Activated T-helper 2 cell treated with anti-CD3 and anti-CD28 coated beads, Interferon-gamma antibody, Interleukin-2, Interleukin-4, amounts not matched to agents 10 μg/mL and 5 μg/mL and 100 μg/mL, durations not matched to agents 14 hours and 24 hours and 36 hours (primary cell): ENCODE measurements around the gene CDK9. TPM values are rescaled to one million over a fixed set of nuclear protein-coding genes. Genes with fewer than 3 reads are reported as not detected.

Experiments
- DNase-seq: peaks from one replicate; pipeline ENCODE4 v3.0.0; 2021; ENCODE audit warnings: low spot score
- H3K27ac Mint-ChIP-seq: one replicate; pipeline ENCODE4 v1.8.0; 2021; ENCODE audit warnings: mixed read lengths
- H3K27me3 Mint-ChIP-seq: one replicate; pipeline ENCODE4 v1.8.0; 2021; ENCODE audit warnings: low read depth, mixed read lengths
- H3K36me3 Mint-ChIP-seq: one replicate; pipeline ENCODE4 v1.8.0; 2021; ENCODE audit warnings: low read depth, mixed read lengths
- H3K4me1 Mint-ChIP-seq: one replicate; pipeline ENCODE4 v1.8.0; 2021; ENCODE audit warnings: low read depth, mixed read lengths
- H3K4me3 Mint-ChIP-seq: one replicate; pipeline ENCODE4 v1.8.0; 2021; ENCODE audit warnings: low read depth, mild to moderate bottlenecking, moderate library complexity, mixed read lengths
- H3K9me3 Mint-ChIP-seq: one replicate; pipeline ENCODE4 v1.8.0; 2021; ENCODE audit warnings: mixed read lengths
- intact Hi-C: fragments of 100-400 bp; cut with micrococcal nuclease; formaldehyde crosslinking; loops from one replicate; pipeline ENCODE4 v1.15.1; 2023
- total RNA-seq: library from RNA; stranded (reverse); gene quantifications from 2 replicates; pipeline ENCODE4 v1.2.3, GENCODE V29; 2022

CDK9 gene
- total RNA-seq, 1 donor from 2014 or later = 98.1 TPM

DNA sequence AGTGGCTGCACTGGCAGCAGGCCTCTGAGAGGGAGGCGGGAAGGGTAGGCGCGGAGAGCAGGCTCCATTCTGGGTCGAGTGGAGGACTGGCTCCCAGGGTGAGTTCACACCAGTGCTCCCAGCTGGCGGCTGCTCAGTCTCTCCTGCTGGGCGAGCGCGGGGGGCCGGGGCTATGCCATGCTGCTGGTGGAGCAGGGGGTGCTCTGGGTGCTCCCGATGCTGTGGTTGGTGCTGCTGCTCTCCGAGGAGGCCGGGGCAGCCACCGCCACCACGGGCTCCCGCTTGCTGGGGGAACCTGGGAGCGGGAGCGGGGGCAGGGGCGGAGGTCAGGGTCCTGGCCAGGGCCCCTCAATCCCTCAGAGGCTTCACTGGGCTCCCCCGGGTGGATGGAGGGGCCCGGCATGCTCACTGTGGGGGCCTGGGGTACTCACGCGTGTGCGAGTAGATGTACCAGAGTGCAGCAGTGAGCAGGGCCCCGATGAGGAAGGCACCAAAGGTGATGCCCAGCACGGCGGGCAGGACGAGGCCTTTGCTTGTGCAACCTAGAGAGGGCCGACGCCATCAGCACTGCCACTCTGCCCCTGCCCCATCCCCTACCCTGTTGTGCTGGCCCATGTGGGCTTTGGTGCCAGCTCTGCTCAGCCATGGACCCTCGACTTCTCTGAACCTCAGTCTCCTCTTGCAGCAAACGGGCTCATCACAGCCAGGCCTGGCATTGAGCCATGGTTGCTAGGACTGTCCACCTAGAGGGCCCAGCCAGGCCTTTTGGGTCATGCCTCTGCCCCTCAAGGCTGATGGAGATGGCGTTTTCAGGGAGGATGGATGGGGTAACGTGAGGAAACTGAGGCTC is 29.9 kb downstream of the CDK9 start:
- Mint-ChIP-seq H3K27me3 (no peaks in the 10 kb centered on the region), H3K4me1 (no peaks in the 10 kb centered on the region), H3K9me3 (no peaks in the 10 kb centered on the region), H3K27ac (no peak overlapping the region), H3K4me3 (no peak overlapping the region), H3K36me3 (peaks cover 47% of the 10 kb centered on the region)
- no peak for DNase-seq
- intact Hi-C loops = no loop called here

DNA sequence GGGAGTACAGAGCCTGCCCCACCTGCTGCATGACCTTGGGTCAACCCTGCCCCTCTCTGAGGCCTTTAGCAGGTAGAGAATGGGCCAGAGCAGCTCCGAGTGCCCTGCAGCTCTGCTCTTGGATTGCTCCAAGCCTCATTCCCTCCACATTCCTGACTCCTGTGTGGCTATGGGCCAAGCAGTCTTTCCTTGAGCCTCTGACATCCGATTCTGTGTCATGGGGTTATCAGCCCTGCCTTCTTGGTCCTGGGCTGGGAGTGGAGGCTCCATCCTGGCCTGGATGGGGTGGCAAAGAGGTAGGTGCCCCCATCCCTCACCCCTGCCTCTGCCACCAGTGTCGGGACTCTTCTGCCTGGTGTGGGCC is 30.5 kb downstream of the CDK9 start:
- Mint-ChIP-seq H3K4me1 (no peaks in the 10 kb centered on the region), H3K27me3 (no peaks in the 10 kb centered on the region), H3K36me3 (peaks cover 48% of the 10 kb centered on the region), H3K9me3 (no peaks in the 10 kb centered on the region), H3K4me3 (no peak overlapping the region), H3K27ac (no peak overlapping the region)
- DNase-seq = no peak
- intact Hi-C loops = no loop called here

- no peak overlapping the region for H3K27ac Mint-ChIP-seq
- no peaks in the 10 kb centered on the region for H3K27me3 Mint-ChIP-seq
- peaks cover 47% of the 10 kb centered on the region for H3K36me3 Mint-ChIP-seq
- no peak for DNase-seq
- no peaks in the 10 kb centered on the region for H3K9me3 Mint-ChIP-seq
- H3K4me3 Mint-ChIP-seq = no peak overlapping the region
- intact Hi-C loops = no loop called here
- H3K4me1 Mint-ChIP-seq = no peaks in the 10 kb centered on the region
These were observed 30.9 kb downstream of the CDK9 start for GRCh38 chr9:127816728-127817127.

- H3K36me3 Mint-ChIP-seq = peaks cover 38% of the 10 kb centered on the region
- intact Hi-C loops = no loop called here
- H3K9me3 Mint-ChIP-seq = no peaks in the 10 kb centered on the region
- no peak overlapping the region for H3K4me3 Mint-ChIP-seq
- H3K27me3 Mint-ChIP-seq = no peaks in the 10 kb centered on the region
- no peak for DNase-seq
- H3K4me1 Mint-ChIP-seq = no peaks in the 10 kb centered on the region
- no peak overlapping the region for H3K27ac Mint-ChIP-seq
These were observed 32.1 kb downstream of the CDK9 start for GRCh38 chr9:127817881-127818434.

DNA sequence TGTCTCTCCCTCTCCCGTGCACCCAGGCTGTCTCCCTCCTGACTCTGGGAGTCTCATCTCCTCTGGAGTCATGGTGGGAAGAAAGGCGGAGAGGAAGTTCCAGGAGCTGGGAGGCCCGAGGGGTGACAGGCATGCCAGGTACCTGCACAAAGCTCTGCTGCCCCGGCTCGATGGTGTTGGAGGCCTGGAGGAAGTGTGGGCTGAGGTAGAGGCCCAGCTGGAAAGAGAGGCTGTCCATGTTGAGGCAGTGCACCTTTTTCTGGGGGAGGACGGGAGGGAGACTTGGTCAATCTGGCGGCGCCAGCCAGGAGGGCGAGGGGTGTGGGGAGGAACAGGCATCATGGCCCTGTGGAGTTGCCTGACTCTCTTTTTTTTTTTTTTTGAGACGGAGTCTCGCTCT is 32.7 kb downstream of the CDK9 start:
- Mint-ChIP-seq H3K27me3 (no peaks in the 10 kb centered on the region), H3K4me3 (no peak overlapping the region), H3K27ac (no peak overlapping the region), H3K36me3 (peaks cover 32% of the 10 kb centered on the region), H3K4me1 (no peaks in the 10 kb centered on the region), H3K9me3 (no peaks in the 10 kb centered on the region)
- intact Hi-C loops = no loop called here
- no peak for DNase-seq

- no peak for DNase-seq
- Mint-ChIP-seq H3K4me1 (no peaks in the 10 kb centered on the region), H3K27ac (no peak overlapping the region), H3K27me3 (no peaks in the 10 kb centered on the region), H3K9me3 (no peaks in the 10 kb centered on the region), H3K4me3 (no peak overlapping the region), H3K36me3 (peaks cover 36% of the 10 kb centered on the region)
- intact Hi-C loops = no loop called here
These were observed 36.3 kb downstream of the CDK9 start for GRCh38 chr9:127822108-127822507.

- intact Hi-C loops = no loop called here
- Mint-ChIP-seq H3K9me3 (no peaks in the 10 kb centered on the region), H3K4me3 (no peak overlapping the region), H3K4me1 (no peaks in the 10 kb centered on the region), H3K36me3 (peaks cover 20% of the 10 kb centered on the region), H3K27me3 (no peaks in the 10 kb centered on the region), H3K27ac (no peak overlapping the region)
- DNase-seq = no peak
These were observed 39.7 kb downstream of the CDK9 start for GRCh38 chr9:127825319-127826051.

DNA sequence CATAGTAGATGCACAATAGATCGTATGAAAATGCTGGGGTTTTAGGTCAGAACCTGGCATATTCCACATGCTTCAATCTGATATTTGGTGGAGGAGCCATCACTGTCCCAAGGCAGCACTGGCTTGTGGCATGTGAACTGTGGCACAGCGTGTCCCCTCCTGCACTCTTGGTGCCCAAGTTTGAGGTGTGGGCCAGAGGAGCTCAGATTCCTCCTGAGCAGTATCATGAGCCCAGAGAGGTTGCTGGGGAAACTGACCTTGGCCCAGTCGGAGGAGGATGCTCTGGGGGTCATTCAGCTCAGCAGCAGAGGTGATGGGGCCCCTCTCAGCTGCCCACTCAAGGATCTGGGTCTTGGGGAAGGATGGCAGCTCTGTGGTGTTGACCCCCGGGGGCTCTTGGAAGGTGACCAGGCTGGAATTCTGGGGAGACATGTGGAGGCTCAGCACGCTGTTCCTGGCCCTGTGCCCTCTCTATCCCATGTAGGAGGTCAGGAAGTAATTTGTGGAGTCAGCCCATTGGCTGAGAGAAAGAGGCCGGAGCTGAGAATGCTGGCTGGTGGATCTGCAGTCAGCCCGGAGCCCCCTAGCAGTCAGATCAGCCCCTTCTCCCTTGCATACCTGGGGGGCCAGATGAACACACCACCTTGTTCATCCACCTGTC is 40.5 kb downstream of the CDK9 start:
- no peak for DNase-seq
- H3K36me3 Mint-ChIP-seq = peaks cover 18% of the 10 kb centered on the region
- no peak overlapping the region for H3K4me3 Mint-ChIP-seq
- no peak overlapping the region for H3K27ac Mint-ChIP-seq
- H3K9me3 Mint-ChIP-seq = no peaks in the 10 kb centered on the region
- intact Hi-C loops = no loop called here
- H3K27me3 Mint-ChIP-seq = no peaks in the 10 kb centered on the region
- H3K4me1 Mint-ChIP-seq = no peaks in the 10 kb centered on the region

DNA sequence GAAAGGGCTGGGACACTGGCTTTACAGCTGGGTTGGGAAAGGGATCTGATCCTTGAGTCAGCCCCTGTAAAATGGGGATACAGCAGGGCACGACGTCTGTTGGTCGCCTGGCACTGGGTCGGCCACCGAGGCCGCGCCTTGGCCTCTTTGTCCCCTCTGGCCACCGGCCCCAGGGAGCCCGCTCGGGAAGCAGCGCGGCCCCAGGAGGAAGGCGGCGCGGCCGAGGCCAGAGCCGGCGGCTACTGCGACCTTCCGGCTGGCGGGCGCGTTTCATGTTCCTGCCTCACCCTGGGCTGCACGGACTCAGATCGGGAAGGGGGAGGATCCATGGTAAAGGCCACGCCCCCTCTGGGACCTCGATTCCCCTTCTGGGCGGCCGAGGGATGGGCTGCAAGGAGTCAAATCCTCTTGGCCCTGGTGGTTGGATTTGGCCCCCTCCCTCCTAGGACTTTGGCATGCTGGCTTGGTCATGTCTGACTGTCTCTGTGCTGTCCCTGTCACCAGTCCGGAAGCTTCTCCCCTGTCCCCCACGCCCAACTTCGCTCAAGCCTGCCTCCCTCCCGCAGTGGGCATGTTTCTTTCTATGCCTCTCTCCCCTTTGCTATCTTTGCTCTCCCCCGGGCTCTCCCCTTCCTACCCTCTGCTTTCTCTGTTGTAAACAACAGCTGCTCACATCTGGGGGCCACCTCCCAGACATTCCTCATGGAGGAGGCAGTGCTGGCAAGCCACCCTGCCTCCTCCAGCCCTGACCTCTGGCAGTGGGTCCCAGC is 42.6 kb downstream of the CDK9 start:
- no peak overlapping the region for H3K4me3 Mint-ChIP-seq
- H3K4me1 Mint-ChIP-seq = peaks cover 3% of the 10 kb centered on the region
- intact Hi-C loops = no loop called here
- H3K36me3 Mint-ChIP-seq = peaks cover 18% of the 10 kb centered on the region
- no peaks in the 10 kb centered on the region for H3K9me3 Mint-ChIP-seq
- no peak overlapping the region for H3K27ac Mint-ChIP-seq
- DNase-seq = no peak
- no peaks in the 10 kb centered on the region for H3K27me3 Mint-ChIP-seq

DNA sequence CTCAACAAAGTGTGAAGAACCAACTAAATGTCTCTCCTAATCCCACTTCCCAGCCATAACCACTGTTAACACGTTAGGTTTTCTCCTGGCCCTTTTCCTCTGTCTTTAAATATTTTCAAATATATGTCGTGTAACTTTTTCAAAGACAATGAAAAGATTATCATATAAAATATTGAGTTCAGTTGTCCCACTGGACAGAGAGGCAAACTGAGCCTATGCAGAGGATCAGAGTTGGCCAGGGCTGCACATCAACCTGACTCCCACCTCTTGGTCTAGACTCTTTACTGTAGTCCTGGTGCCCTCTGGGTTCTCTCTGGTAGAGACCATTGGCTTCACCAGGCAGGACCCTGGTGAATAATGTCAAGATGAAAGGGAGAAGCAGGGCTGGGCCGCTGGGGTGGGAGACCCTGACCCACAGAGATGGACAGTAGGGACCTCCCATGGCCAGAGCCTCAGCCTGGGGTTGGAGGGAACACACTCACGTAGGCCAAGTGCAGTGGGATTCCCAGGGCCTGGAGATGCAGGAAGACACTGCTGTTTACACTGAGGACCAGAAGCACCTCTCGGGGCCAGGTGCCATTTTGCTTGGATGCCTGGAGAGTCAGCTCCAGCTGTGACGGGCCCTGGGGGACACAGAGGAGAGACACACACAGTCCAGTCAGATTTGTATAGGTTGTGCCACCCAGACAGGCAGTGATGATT is 43.5 kb downstream of the CDK9 start:
- Mint-ChIP-seq H3K4me1 (peaks cover 3% of the 10 kb centered on the region), H3K4me3 (no peak overlapping the region), H3K27me3 (no peaks in the 10 kb centered on the region), H3K36me3 (peaks cover 14% of the 10 kb centered on the region), H3K9me3 (no peaks in the 10 kb centered on the region), H3K27ac (no peak overlapping the region)
- no peak for DNase-seq
- intact Hi-C loops = no loop called here

GRCh38 chr9:127832248-127832647 is 46.4 kb downstream of the CDK9 start:
- Mint-ChIP-seq H3K27ac (no peak overlapping the region), H3K9me3 (no peaks in the 10 kb centered on the region), H3K4me3 (no peak overlapping the region), H3K36me3 (peaks cover 6% of the 10 kb centered on the region), H3K4me1 (peaks cover 3% of the 10 kb centered on the region), H3K27me3 (no peaks in the 10 kb centered on the region)
- DNase-seq = no peak
- intact Hi-C loops = no loop called here

GRCh38 chr9:127833555-127833954 is 47.7 kb downstream of the CDK9 start:
- H3K9me3 Mint-ChIP-seq = no peaks in the 10 kb centered on the region
- H3K27ac Mint-ChIP-seq = no peak overlapping the region
- peaks cover 6% of the 10 kb centered on the region for H3K36me3 Mint-ChIP-seq
- no peaks in the 10 kb centered on the region for H3K27me3 Mint-ChIP-seq
- H3K4me1 Mint-ChIP-seq = peaks cover 3% of the 10 kb centered on the region
- no peak for DNase-seq
- H3K4me3 Mint-ChIP-seq = no peak overlapping the region
- intact Hi-C loops = no loop called here
